KMS-11 (cell line): ENCODE results near the gene SAP25.

Experiments
- H2AFZ ChIP-seq: fragments of 200-600 bp; sonication (generic); 2 replicates; pipeline ENCODE4 v1.6.1; 2016; ENCODE audit warnings: antibody characterized with exemption, mixed run types, low read depth
- H3K27ac ChIP-seq: fragments of 200-600 bp; sonication (generic); 2 replicates; pipeline ENCODE4 v1.6.1; 2016; ENCODE audit warnings: mild to moderate bottlenecking, mixed run types
- H3K27me3 ChIP-seq: fragments of 200-600 bp; sonication (generic); 2 replicates; pipeline ENCODE4 v1.6.1; 2017; ENCODE audit warnings: mild to moderate bottlenecking, low read depth, mixed run types, moderate library complexity; ENCODE audit not compliant: insufficient read depth
- H3K36me3 ChIP-seq: fragments of 200-600 bp; sonication (generic); 2 replicates; pipeline ENCODE4 v1.6.1; 2017; ENCODE audit warnings: mild to moderate bottlenecking, mixed run types; ENCODE audit not compliant: insufficient read depth
- H3K4me1 ChIP-seq: fragments of 200-600 bp; sonication (generic); 2 replicates; pipeline ENCODE4 v1.6.1; 2016; ENCODE audit warnings: mild to moderate bottlenecking, low read depth, mixed run types; ENCODE audit not compliant: poor library complexity, severe bottlenecking
- H3K4me2 ChIP-seq: fragments of 200-600 bp; sonication (generic); 2 replicates; pipeline ENCODE4 v1.7.0; 2016; ENCODE audit warnings: mild to moderate bottlenecking, mixed run types
- H3K4me3 ChIP-seq: fragments of 200-600 bp; sonication (generic); IDR thresholded peaks from 2 replicates; pipeline ENCODE4 v1.6.1; 2017; ENCODE audit warnings: low read depth, low read length, mixed read lengths; ENCODE audit not compliant: insufficient read depth
- H3K79me2 ChIP-seq: fragments of 200-600 bp; sonication (generic); 2 replicates; pipeline ENCODE4 v1.6.1; 2016; ENCODE audit warnings: low read depth, mixed run types; ENCODE audit not compliant: insufficient read depth
- H3K9ac ChIP-seq: fragments of 200-600 bp; sonication (generic); 2 replicates; pipeline ENCODE4 v1.6.1; 2016; ENCODE audit warnings: mild to moderate bottlenecking, mixed run types
- H4K20me1 ChIP-seq: fragments of 200-600 bp; sonication (generic); 2 replicates; pipeline ENCODE4 v1.6.1; 2016; ENCODE audit warnings: mild to moderate bottlenecking, mixed run types; ENCODE audit not compliant: insufficient read depth
- CTCF ChIP-seq: fragments of 200-600 bp; sonication (generic); conservative IDR thresholded peaks from 2 replicates; pipeline ENCODE4 v1.6.1; 2017; ENCODE audit warnings: low read depth, mild to moderate bottlenecking, antibody characterized with exemption, low read length, moderate library complexity, mixed read lengths

The SAP25 gene

GRCh38 chr7:100599911-100600729 is 26.4 kb upstream of the SAP25 start:
- no peaks in the 10 kb centered on the region for H4K20me1 ChIP-seq
- H3K36me3 ChIP-seq: no peaks in the 10 kb centered on the region
- H3K4me2 ChIP-seq: no peak overlapping the region
- no peak overlapping the region for H3K27ac ChIP-seq
- H3K9ac ChIP-seq: no peak overlapping the region
- H3K27me3 ChIP-seq: peaks cover 30% of the 10 kb centered on the region; the same call in 1 of the 2 replicates
- peaks cover 9% of the 10 kb centered on the region for H3K4me1 ChIP-seq
- peak; percentile 47 for TF ChIP-seq CTCF
- H3K79me2 ChIP-seq: no peaks in the 10 kb centered on the region
- no peak overlapping the region for H3K4me3 ChIP-seq
- no peak overlapping the region for H2AFZ ChIP-seq

- Histone ChIP-seq H4K20me1 (no peaks in the 10 kb centered on the region), H3K4me3 (no peak overlapping the region), H3K27me3 (peaks cover 47% of the 10 kb centered on the region; the same call in 1 of the 2 replicates), H2AFZ (no peak overlapping the region), H3K4me2 (no peak overlapping the region), H3K27ac (no peak overlapping the region), H3K9ac (no peak overlapping the region), H3K36me3 (no peaks in the 10 kb centered on the region), H3K4me1 (no peaks in the 10 kb centered on the region), H3K79me2 (no peaks in the 10 kb centered on the region)
- no peak for TF ChIP-seq CTCF
These were observed 24.7 kb upstream of the SAP25 start for GRCh38 chr7:100598425-100598824.

- TF ChIP-seq CTCF: no peak
- Histone ChIP-seq H3K4me1 (no peaks in the 10 kb centered on the region), H2AFZ (no peak overlapping the region), H3K27me3 (peaks cover 72% of the 10 kb centered on the region; the same call in 1 of the 2 replicates), H3K79me2 (no peaks in the 10 kb centered on the region), H3K4me2 (no peak overlapping the region), H3K36me3 (no peaks in the 10 kb centered on the region), H3K9ac (no peak overlapping the region), H3K27ac (no peak overlapping the region), H3K4me3 (no peak overlapping the region), H4K20me1 (no peaks in the 10 kb centered on the region)
These were observed 21.5 kb upstream of the SAP25 start for GRCh38 chr7:100595188-100595587.

- Histone ChIP-seq H3K36me3 (no peaks in the 10 kb centered on the region), H3K79me2 (no peaks in the 10 kb centered on the region), H3K9ac (no peak overlapping the region), H4K20me1 (no peaks in the 10 kb centered on the region), H3K27ac (no peak overlapping the region), H3K4me3 (no peak overlapping the region), H2AFZ (no peak overlapping the region), H3K4me1 (no peaks in the 10 kb centered on the region), H3K27me3 (peaks cover 79% of the 10 kb centered on the region), H3K4me2 (no peak overlapping the region)
- TF ChIP-seq CTCF: no peak
These were observed 17.9 kb upstream of the SAP25 start for GRCh38 chr7:100591596-100591995.
